Measurements from ENCODE around the gene ADGRG6.

The ADGRG6 gene

DNA sequence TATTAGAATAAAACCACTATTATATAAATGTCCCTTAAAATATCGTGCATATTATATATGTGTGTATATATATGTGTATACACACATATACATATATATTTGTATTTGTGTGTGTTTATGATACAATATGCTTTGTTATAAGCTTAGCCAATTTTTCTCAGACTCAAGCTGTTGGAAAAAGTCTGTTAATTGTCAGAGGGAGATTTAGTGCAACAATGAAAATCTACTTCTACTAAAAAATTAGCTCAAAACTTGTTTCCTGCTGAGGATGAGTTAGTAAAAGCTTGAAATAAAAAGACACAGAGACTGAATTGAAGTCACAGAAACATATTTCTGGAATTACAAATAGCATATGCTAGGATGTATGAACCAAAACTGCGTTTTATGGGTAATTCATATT, 79.4 kb downstream of the ADGRG6 start:
- no peaks in the 10 kb centered on the region for H3K4me1 ChIP-seq (ENCODE audit: insufficient read depth, low read length, severe bottlenecking)

DNA sequence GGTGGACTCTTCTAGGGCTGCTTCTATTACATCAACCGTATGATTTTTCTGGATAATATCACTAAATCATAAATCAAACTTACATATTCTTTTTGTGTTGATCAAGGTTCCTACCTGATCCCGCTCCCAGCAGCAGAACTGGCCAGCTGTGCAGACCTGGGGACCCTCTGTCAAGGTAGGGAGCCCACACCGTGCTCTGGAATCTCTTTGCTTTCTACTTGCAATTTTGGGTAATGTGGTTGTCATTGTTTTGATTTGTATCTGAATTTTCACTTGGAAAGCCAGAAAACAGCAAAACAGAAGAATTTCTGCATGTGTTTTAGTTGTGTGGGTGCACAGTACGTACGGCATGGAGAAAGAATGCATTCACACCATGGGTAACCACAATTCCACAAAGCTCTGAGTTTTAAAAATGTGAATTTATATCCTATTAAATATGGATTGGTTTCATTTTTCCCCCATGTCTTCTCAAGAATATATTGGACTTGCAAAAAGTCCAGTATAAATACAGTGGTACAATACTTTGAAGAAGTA, 80.1 kb downstream of the ADGRG6 start:
- no peaks in the 10 kb centered on the region for H3K36me3 ChIP-seq (ENCODE audit: insufficient read depth, low read length)
- H3K9me3 ChIP-seq (ENCODE audit: low read length): no peaks in the 10 kb centered on the region
- no peak overlapping the region for H3K27ac ChIP-seq (ENCODE audit: low read depth, low read length, poor library complexity, severe bottlenecking)
- no peak for TF ChIP-seq EZH2 (IDR thresholded peaks at IDR 0.05; ENCODE audit: borderline replicate concordance, low read length)
- TF ChIP-seq, protein P1, sequence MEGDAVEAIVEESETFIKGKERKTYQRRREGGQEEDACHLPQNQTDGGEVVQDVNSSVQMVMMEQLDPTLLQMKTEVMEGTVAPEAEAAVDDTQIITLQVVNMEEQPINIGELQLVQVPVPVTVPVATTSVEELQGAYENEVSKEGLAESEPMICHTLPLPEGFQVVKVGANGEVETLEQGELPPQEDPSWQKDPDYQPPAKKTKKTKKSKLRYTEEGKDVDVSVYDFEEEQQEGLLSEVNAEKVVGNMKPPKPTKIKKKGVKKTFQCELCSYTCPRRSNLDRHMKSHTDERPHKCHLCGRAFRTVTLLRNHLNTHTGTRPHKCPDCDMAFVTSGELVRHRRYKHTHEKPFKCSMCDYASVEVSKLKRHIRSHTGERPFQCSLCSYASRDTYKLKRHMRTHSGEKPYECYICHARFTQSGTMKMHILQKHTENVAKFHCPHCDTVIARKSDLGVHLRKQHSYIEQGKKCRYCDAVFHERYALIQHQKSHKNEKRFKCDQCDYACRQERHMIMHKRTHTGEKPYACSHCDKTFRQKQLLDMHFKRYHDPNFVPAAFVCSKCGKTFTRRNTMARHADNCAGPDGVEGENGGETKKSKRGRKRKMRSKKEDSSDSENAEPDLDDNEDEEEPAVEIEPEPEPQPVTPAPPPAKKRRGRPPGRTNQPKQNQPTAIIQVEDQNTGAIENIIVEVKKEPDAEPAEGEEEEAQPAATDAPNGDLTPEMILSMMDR (IDR thresholded peaks at IDR 0.05; ENCODE audit: low read length): no peak
- no peaks in the 10 kb centered on the region for H3K9me2 ChIP-seq (ENCODE audit: low read depth, low read length)
- no peak overlapping the region for H3K9ac ChIP-seq (ENCODE audit: low read length)
- H3K79me2 ChIP-seq (ENCODE audit: insufficient read depth, low read length): no peaks in the 10 kb centered on the region
- no peaks in the 10 kb centered on the region for H3K27me3 ChIP-seq (ENCODE audit: insufficient read depth, low read length)
- no peaks in the 10 kb centered on the region for H4K20me1 ChIP-seq (ENCODE audit: insufficient read depth, low read length)
- no peak overlapping the region for H3K4me3 ChIP-seq (ENCODE audit: low read depth, low read length, poor library complexity, severe bottlenecking)
- H2AFZ ChIP-seq (ENCODE audit: low read length): no peak overlapping the region
- H3K4me1 ChIP-seq (ENCODE audit: insufficient read depth, low read length, severe bottlenecking): no peaks in the 10 kb centered on the region
- H3F3A ChIP-seq (ENCODE audit: insufficient read depth, low read length): no peaks in the 10 kb centered on the region
- no peak overlapping the region for H3K4me2 ChIP-seq (ENCODE audit: low read length)

More for the DNA sequence above, 79.4 kb downstream of the ADGRG6 start:
- H3F3A ChIP-seq (ENCODE audit: insufficient read depth, low read length): no peaks in the 10 kb centered on the region
- no peaks in the 10 kb centered on the region for H3K9me3 ChIP-seq (ENCODE audit: low read length)
- no peaks in the 10 kb centered on the region for H4K20me1 ChIP-seq (ENCODE audit: insufficient read depth, low read length)
- no peak overlapping the region for H2AFZ ChIP-seq (ENCODE audit: low read length)
- H3K9me2 ChIP-seq (ENCODE audit: low read depth, low read length): no peaks in the 10 kb centered on the region
- H3K79me2 ChIP-seq (ENCODE audit: insufficient read depth, low read length): no peaks in the 10 kb centered on the region
- H3K27me3 ChIP-seq (ENCODE audit: insufficient read depth, low read length): no peaks in the 10 kb centered on the region
- H3K36me3 ChIP-seq (ENCODE audit: insufficient read depth, low read length): no peaks in the 10 kb centered on the region
- no peak overlapping the region for H3K27ac ChIP-seq (ENCODE audit: low read depth, low read length, poor library complexity, severe bottlenecking)
- TF ChIP-seq, protein P1 (IDR thresholded peaks at IDR 0.05; ENCODE audit: low read length): no peak
- no peak overlapping the region for H3K4me2 ChIP-seq (ENCODE audit: low read length)
- H3K9ac ChIP-seq (ENCODE audit: low read length): no peak overlapping the region
- H3K4me3 ChIP-seq (ENCODE audit: low read depth, low read length, poor library complexity, severe bottlenecking): no peak overlapping the region

GRCh38 chr6:142384519-142385254, 82.9 kb downstream of the ADGRG6 start:
- Histone ChIP-seq H3K4me1 (ENCODE audit: insufficient read depth, low read length, severe bottlenecking) (no peaks in the 10 kb centered on the region), H3F3A (ENCODE audit: insufficient read depth, low read length) (no peaks in the 10 kb centered on the region), H3K9me3 (ENCODE audit: low read length) (no peaks in the 10 kb centered on the region), H3K4me3 (ENCODE audit: low read depth, low read length, poor library complexity, severe bottlenecking) (no peak overlapping the region), H3K9me2 (ENCODE audit: low read depth, low read length) (no peaks in the 10 kb centered on the region), H3K4me2 (ENCODE audit: low read length) (no peak overlapping the region), H3K36me3 (ENCODE audit: insufficient read depth, low read length) (no peaks in the 10 kb centered on the region), H3K9ac (ENCODE audit: low read length) (no peak overlapping the region), H3K79me2 (ENCODE audit: insufficient read depth, low read length) (no peaks in the 10 kb centered on the region), H3K27ac (ENCODE audit: low read depth, low read length, poor library complexity, severe bottlenecking) (no peak overlapping the region), H2AFZ (ENCODE audit: low read length) (no peak overlapping the region), H3K27me3 (ENCODE audit: insufficient read depth, low read length) (no peaks in the 10 kb centered on the region), H4K20me1 (ENCODE audit: insufficient read depth, low read length) (no peaks in the 10 kb centered on the region)
- no peak for TF ChIP-seq EZH2 (IDR thresholded peaks at IDR 0.05; ENCODE audit: borderline replicate concordance, low read length)
- TF ChIP-seq, protein P1 (IDR thresholded peaks at IDR 0.05; ENCODE audit: low read length): no peak

Measured in OCI-LY1 (cell line).